Trophoblast cell (in vitro differentiated cells and primary cell): Measurements from ENCODE around the gene KRTAP12-3.

Experiments used
- DNase-seq, 2 donors: peaks; one replicate each; pipeline ENCODE4 v3.0.0-alpha.2; 2016
- H2AFZ ChIP-seq: 2 replicates; pipeline ENCODE4 v1.6.1; 2013; ENCODE audit warnings: low read length, moderate library complexity, mild to moderate bottlenecking; ENCODE audit not compliant: insufficient read depth, poor library complexity
- H2AK5ac ChIP-seq: 2 replicates; pipeline ENCODE4 v1.6.1; 2013; ENCODE audit warnings: mild to moderate bottlenecking, low read length
- H2BK120ac ChIP-seq: 2 replicates; pipeline ENCODE4 v1.6.1; 2013; ENCODE audit warnings: low read length, mild to moderate bottlenecking, moderate library complexity; ENCODE audit not compliant: insufficient read depth, poor library complexity
- H2BK12ac ChIP-seq: 2 replicates; pipeline ENCODE4 v1.6.1; 2013; ENCODE audit warnings: mild to moderate bottlenecking, low read length, moderate library complexity
- H2BK5ac ChIP-seq: 2 replicates; pipeline ENCODE4 v1.6.1; 2013; ENCODE audit warnings: low read length, low read depth, moderate library complexity, mild to moderate bottlenecking; ENCODE audit not compliant: poor library complexity
- H3K14ac ChIP-seq: 2 replicates; pipeline ENCODE4 v1.6.1; 2013; ENCODE audit warnings: mild to moderate bottlenecking, low read length
- H3K18ac ChIP-seq: 2 replicates; pipeline ENCODE4 v1.6.1; 2013; ENCODE audit warnings: mild to moderate bottlenecking, low read length
- H3K23ac ChIP-seq: 2 replicates; pipeline ENCODE4 v1.6.1; 2013; ENCODE audit warnings: low read length
- H3K27ac ChIP-seq: 2 replicates; pipeline ENCODE4 v1.5.1; 2013; ENCODE audit warnings: low read depth, mild to moderate bottlenecking, inconsistent platforms, low read length, moderate library complexity
- H3K27me3 ChIP-seq: 2 replicates; pipeline ENCODE4 v1.6.1; 2013; ENCODE audit warnings: inconsistent platforms, mild to moderate bottlenecking, low read length, moderate library complexity; ENCODE audit not compliant: insufficient read depth
- H3K36me3 ChIP-seq, 2 experiments: 1 replicate in 1 of 2; 2 replicates in 1 of 2; pipeline ENCODE4 v1.6.1; 2013; ENCODE audit warnings: low read length in 2 of 2, mild to moderate bottlenecking in 2 of 2, moderate library complexity in 1 of 2; ENCODE audit not compliant: insufficient read depth in 2 of 2, control insufficient read depth in 1 of 2
- H3K4ac ChIP-seq: 2 replicates; pipeline ENCODE4 v1.6.1; 2013; ENCODE audit warnings: low read depth, mild to moderate bottlenecking, low read length, moderate library complexity
- H3K4me1 ChIP-seq, 2 experiments: 1 replicate in 1 of 2; 2 replicates in 1 of 2; pipeline ENCODE4 v1.6.1; 2013; ENCODE audit warnings: low read length in 2 of 2, mild to moderate bottlenecking in 2 of 2, moderate library complexity in 1 of 2; ENCODE audit not compliant: insufficient read depth in 2 of 2, control insufficient read depth in 1 of 2
- H3K4me2 ChIP-seq: 2 replicates; pipeline ENCODE4 v1.6.1; 2013; ENCODE audit warnings: inconsistent platforms, mild to moderate bottlenecking, low read length, moderate library complexity
- H3K4me3 ChIP-seq: 2 replicates; pipeline ENCODE4 v1.5.1; 2013; ENCODE audit warnings: mild to moderate bottlenecking, low read depth, low read length, inconsistent platforms
- H3K79me1 ChIP-seq: one replicate; pipeline ENCODE4 v1.6.1; 2013; ENCODE audit warnings: low read length
- H3K79me2 ChIP-seq: 2 replicates; pipeline ENCODE4 v1.6.1; 2013; ENCODE audit warnings: low read length, mild to moderate bottlenecking; ENCODE audit not compliant: control insufficient read depth, insufficient read depth, poor library complexity
- H3K9ac ChIP-seq: 2 replicates; pipeline ENCODE4 v1.6.1; 2013; ENCODE audit warnings: mild to moderate bottlenecking, low read length
- H3K9me3 ChIP-seq: 2 replicates; pipeline ENCODE4 v1.6.1; 2013; ENCODE audit warnings: low read depth, mild to moderate bottlenecking, control low read depth, inconsistent platforms, low read length; ENCODE audit not compliant: insufficient read depth
- H4K12ac ChIP-seq: 2 replicates; pipeline ENCODE4 v1.6.1; 2013; ENCODE audit warnings: low read depth, mild to moderate bottlenecking, low read length, moderate library complexity
- H4K8ac ChIP-seq: 2 replicates; pipeline ENCODE4 v1.6.1; 2013; ENCODE audit warnings: low read depth, mild to moderate bottlenecking, low read length, moderate library complexity
- H4K91ac ChIP-seq: one replicate; pipeline ENCODE4 v1.6.1; 2013; ENCODE audit warnings: low read depth, mild to moderate bottlenecking, low read length, moderate library complexity
- WGBS: extraction: QIAGEN DNeasy Blood & Tissue Kit; methylation state at CpG from one replicate; pipeline ENCODE4 v1.1.7; 2013; ENCODE audit warnings: missing lambda C conversion rate; ENCODE audit not compliant: insufficient read length, insufficient coverage; ENCODE audit errors: extremely low coverage; 5-methylcytosine and 5-hydroxymethylcytosine counted together

Gene KRTAP12-3

GRCh38 chr21:44614961-44615391 is 42.8 kb upstream of the KRTAP12-3 start:
- Histone ChIP-seq H2BK120ac (no peak overlapping the region), H3K9ac (no peak overlapping the region), H4K12ac (no peak overlapping the region), H3K27ac (no peak overlapping the region), H3K36me3 (no peaks in the 10 kb centered on the region), H3K79me1 (no peaks in the 10 kb centered on the region), H3K79me2 (no peaks in the 10 kb centered on the region), H2AFZ (no peak overlapping the region), H3K14ac (no peak overlapping the region), H3K4ac (no peak overlapping the region), H2BK12ac (no peak overlapping the region), H3K18ac (no peak overlapping the region), H4K91ac (no peak overlapping the region), H2AK5ac (no peak overlapping the region), H2BK5ac (no peak overlapping the region), H3K4me2 (no peak overlapping the region), H3K4me3 (no peak overlapping the region), H4K8ac (no peak overlapping the region), H3K4me1 (no peaks in the 10 kb centered on the region), H3K9me3 (peaks cover 28% of the 10 kb centered on the region), H3K27me3 (no peaks in the 10 kb centered on the region), H3K23ac (no peak overlapping the region)
- no peak for DNase-seq
- no CpG with 5 or more reads among the region's 28 CpGs for WGBS

DNA sequence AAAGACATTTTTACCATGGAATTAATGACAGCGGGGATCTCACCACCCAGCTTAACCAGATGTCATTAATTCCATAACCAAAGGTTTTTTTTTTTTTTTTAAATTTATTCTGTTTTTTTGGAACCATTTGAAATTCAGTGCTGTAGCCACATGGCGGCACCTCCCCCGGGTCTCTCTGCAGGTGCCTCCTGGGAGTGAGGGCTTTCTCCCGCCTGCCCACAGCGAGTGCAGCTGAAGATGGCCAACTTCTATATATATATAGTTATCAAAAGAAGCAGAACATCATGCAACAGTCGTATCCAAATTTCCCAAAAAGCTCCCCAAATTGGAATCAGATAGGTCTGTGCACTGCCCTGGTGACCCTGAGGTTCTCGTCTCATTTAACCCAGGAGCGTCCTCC is 42.3 kb upstream of the KRTAP12-3 start:
- Histone ChIP-seq H3K14ac (no peak overlapping the region), H3K36me3 (no peaks in the 10 kb centered on the region), H3K27me3 (no peaks in the 10 kb centered on the region), H3K9me3 (peaks cover 28% of the 10 kb centered on the region), H3K27ac (no peak overlapping the region), H4K12ac (no peak overlapping the region), H2BK12ac (no peak overlapping the region), H3K4me3 (no peak overlapping the region), H2AFZ (no peak overlapping the region), H3K4me2 (no peak overlapping the region), H4K91ac (no peak overlapping the region), H3K4me1 (no peaks in the 10 kb centered on the region), H3K4ac (no peak overlapping the region), H3K23ac (no peak overlapping the region), H3K18ac (no peak overlapping the region), H3K79me1 (no peaks in the 10 kb centered on the region), H3K79me2 (no peaks in the 10 kb centered on the region), H4K8ac (no peak overlapping the region), H2BK5ac (no peak overlapping the region), H2AK5ac (no peak overlapping the region), H2BK120ac (no peak overlapping the region), H3K9ac (no peak overlapping the region)
- no peak for DNase-seq
- no CpG with 5 or more reads among the region's 8 CpGs for WGBS

- Histone ChIP-seq H2AK5ac (no peak overlapping the region), H3K27me3 (no peaks in the 10 kb centered on the region), H3K4me1 (no peaks in the 10 kb centered on the region), H3K23ac (no peak overlapping the region), H4K91ac (no peak overlapping the region), H3K4me3 (no peak overlapping the region), H2BK12ac (no peak overlapping the region), H2BK120ac (no peak overlapping the region), H2AFZ (no peak overlapping the region), H3K14ac (no peak overlapping the region), H3K79me1 (no peaks in the 10 kb centered on the region), H3K27ac (no peak overlapping the region), H3K18ac (no peak overlapping the region), H3K4ac (no peak overlapping the region), H4K8ac (no peak overlapping the region), H3K4me2 (no peak overlapping the region), H3K9ac (no peak overlapping the region), H2BK5ac (no peak overlapping the region), H3K9me3 (peaks cover 28% of the 10 kb centered on the region), H4K12ac (no peak overlapping the region), H3K36me3 (no peaks in the 10 kb centered on the region), H3K79me2 (no peaks in the 10 kb centered on the region)
- DNase-seq = no peak
- no CpG with 5 or more reads among the region's 17 CpGs for WGBS
Observed at GRCh38 chr21:44615911-44616590, 41.7 kb upstream of the KRTAP12-3 start.

DNA sequence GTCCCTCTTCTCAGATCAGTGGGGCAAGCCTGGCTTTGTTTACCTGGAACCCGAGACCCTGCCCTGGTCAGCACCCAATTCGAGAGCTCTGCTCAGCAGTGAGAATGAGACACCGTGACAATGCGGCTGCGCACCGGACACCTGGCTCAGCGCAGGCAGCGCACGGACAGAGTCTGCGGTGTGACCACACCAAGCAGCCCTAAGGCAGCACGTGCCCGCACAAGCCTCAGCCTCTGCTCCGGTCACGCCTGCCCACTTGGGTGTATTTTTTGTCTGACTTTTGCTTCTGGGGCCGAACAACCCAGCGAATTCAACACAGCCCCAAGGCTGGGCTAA is 41.2 kb upstream of the KRTAP12-3 start:
- Histone ChIP-seq H3K14ac (no peak overlapping the region), H3K4ac (no peak overlapping the region), H3K27me3 (no peaks in the 10 kb centered on the region), H2BK5ac (no peak overlapping the region), H2AK5ac (no peak overlapping the region), H3K79me1 (no peaks in the 10 kb centered on the region), H3K36me3 (no peaks in the 10 kb centered on the region), H2BK120ac (no peak overlapping the region), H3K9me3 (peaks cover 26% of the 10 kb centered on the region), H4K8ac (no peak overlapping the region), H3K27ac (no peak overlapping the region), H3K18ac (no peak overlapping the region), H3K4me2 (no peak overlapping the region), H3K4me1 (no peaks in the 10 kb centered on the region), H2BK12ac (no peak overlapping the region), H3K9ac (no peak overlapping the region), H4K91ac (no peak overlapping the region), H2AFZ (no peak overlapping the region), H3K79me2 (no peaks in the 10 kb centered on the region), H3K23ac (no peak overlapping the region), H4K12ac (no peak overlapping the region), H3K4me3 (no peak overlapping the region)
- no peak for DNase-seq
- no CpG with 5 or more reads among the region's 16 CpGs for WGBS
